WTC11 (cell line): Measurements from ENCODE around the gene E2F4.

Source experiments
- CBFB ChIP-seq: sonication (generic); formaldehyde crosslinking; IDR thresholded peaks from 2 replicates; pipeline ENCODE4 v1.8.1; 2022; ENCODE audit warnings: mild to moderate bottlenecking, low read depth, missing genetic modification reagents
- CTCF ChIP-seq: fragments of 200-600 bp; IDR thresholded peaks from 2 replicates; pipeline ENCODE4 v1.8.0; 2022; ENCODE audit warnings: antibody characterized with exemption
- ETV6 ChIP-seq: sonication (generic); formaldehyde crosslinking; IDR thresholded peaks from 2 replicates; pipeline ENCODE4 v1.8.1; 2022; ENCODE audit warnings: mild to moderate bottlenecking, missing genetic modification reagents
- JUN ChIP-seq: sonication (generic); formaldehyde crosslinking; IDR thresholded peaks from 2 replicates; pipeline ENCODE4 v1.8.0; 2023; ENCODE audit warnings: mild to moderate bottlenecking, missing genetic modification reagents
- MYBL2 ChIP-seq: sonication (generic); formaldehyde crosslinking; IDR thresholded peaks from 2 replicates; pipeline ENCODE4 v1.8.1; 2023; ENCODE audit warnings: mild to moderate bottlenecking, moderate library complexity, missing genetic modification reagents
- NFYB ChIP-seq: sonication (generic); formaldehyde crosslinking; conservative IDR thresholded peaks from 2 replicates; pipeline ENCODE4 v1.8.0; 2022; ENCODE audit warnings: low read depth, missing genetic modification reagents
- NR2C2 ChIP-seq: sonication (generic); formaldehyde crosslinking; IDR thresholded peaks from 2 replicates; pipeline ENCODE4 v1.8.0; 2022; ENCODE audit warnings: mild to moderate bottlenecking, missing genetic modification reagents
- SMAD3 ChIP-seq: sonication (generic); formaldehyde crosslinking; IDR thresholded peaks from 2 replicates; pipeline ENCODE4 v1.8.0; 2022; ENCODE audit warnings: missing genetic modification reagents, mild to moderate bottlenecking, borderline replicate concordance
- TCF7 ChIP-seq: sonication (generic); formaldehyde crosslinking; IDR thresholded peaks from 2 replicates; pipeline ENCODE4 v1.8.0; 2022; ENCODE audit warnings: mild to moderate bottlenecking, low read depth, missing genetic modification reagents, moderate library complexity
- USF1 ChIP-seq: sonication (generic); formaldehyde crosslinking; IDR thresholded peaks from 2 replicates; pipeline ENCODE4 v1.8.0; 2022; ENCODE audit warnings: mild to moderate bottlenecking, missing genetic modification reagents
- ZNF317 ChIP-seq: sonication (generic); formaldehyde crosslinking; IDR thresholded peaks from 2 replicates; pipeline ENCODE4 v1.8.1; 2023; ENCODE audit warnings: low read depth, mild to moderate bottlenecking, moderate library complexity, missing genetic modification reagents, borderline replicate concordance
- ZNF416 ChIP-seq: fragments of 250-450 bp; sonication (Bioruptor Pico); IDR thresholded peaks from 2 replicates; pipeline ENCODE4 v1.9.0; 2021; ENCODE audit warnings: mild to moderate bottlenecking, inconsistent platforms

- TF ChIP-seq NR2C2 (no peak), NFYB (CRISPR knock-in tag) (no peak), CTCF (no peak), ETV6 (no peak), TCF7 (CRISPR knock-in tag) (no peak), ZNF416 (no peak), SMAD3 (CRISPR knock-in tag) (no peak), ZNF317 (CRISPR knock-in tag) (no peak), USF1 (CRISPR knock-in tag) (no peak), JUN (no peak), MYBL2 (CRISPR knock-in tag) (no peak), CBFB (CRISPR knock-in tag) (no peak)
Measured at GRCh38 chr16:67158637-67159600, 33.0 kb upstream of the E2F4 start.
